A549 treated with Hydrocortisone at 1 μM for 4 hours (cell line): ENCODE results near the gene UTP18. TPM values are rescaled to one million over a fixed set of nuclear protein-coding genes. Genes with fewer than 3 reads are reported as not detected.

Experiments
- total RNA-seq: library from RNA; stranded (reverse); fragments of 200-300 nt; extraction: Qiagen RNA extraction; gene quantifications from 5 replicates; pipeline ENCODE4 v1.2.3, GENCODE V29; 2022

The UTP18 gene
- total RNA-seq, result 70.1 to 81.5 TPM (median 73.4 TPM) in 5 replicates

DNA sequence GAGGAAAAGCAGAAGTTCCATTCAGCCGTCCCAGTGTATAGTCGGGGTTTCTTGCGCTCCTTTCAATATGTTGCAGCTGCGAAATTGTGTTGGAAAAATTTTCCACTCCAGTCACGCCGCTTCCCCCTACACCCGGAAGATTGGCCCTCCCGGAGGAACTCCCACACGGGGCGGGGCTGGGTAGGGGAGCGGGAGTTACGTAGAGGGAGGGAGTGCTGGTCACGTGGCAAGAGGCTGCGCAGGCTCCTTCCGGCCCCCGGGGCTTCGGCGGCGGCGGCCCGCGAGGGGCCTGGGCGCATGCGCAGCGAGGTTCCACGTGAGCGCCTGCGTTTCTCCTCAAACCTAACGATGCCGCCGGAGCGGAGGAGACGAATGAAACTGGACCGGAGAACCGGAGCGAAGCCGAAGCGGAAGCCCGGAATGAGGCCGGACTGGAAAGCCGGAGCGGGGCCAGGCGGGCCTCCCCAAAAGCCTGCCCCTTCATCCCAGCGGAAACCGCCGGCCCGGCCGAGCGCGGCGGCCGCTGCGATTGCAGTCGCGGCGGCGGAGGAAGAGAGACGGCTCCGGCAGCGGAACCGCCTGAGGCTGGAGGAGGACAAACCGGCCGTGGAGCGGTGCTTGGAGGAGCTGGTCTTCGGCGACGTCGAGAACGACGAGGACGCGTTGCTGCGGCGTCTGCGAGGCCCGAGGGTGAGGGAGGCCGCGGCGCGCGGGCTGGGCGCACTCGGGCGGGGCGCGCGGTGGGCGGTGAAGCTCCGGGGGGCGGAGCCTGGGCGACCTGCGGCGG is at the start of gene UTP18:
Gene UTP18 (plus strand): TSS at position 310 of the 787 bp plus-strand sequence. CDS start 39 bp downstream, at position 349.

DNA sequence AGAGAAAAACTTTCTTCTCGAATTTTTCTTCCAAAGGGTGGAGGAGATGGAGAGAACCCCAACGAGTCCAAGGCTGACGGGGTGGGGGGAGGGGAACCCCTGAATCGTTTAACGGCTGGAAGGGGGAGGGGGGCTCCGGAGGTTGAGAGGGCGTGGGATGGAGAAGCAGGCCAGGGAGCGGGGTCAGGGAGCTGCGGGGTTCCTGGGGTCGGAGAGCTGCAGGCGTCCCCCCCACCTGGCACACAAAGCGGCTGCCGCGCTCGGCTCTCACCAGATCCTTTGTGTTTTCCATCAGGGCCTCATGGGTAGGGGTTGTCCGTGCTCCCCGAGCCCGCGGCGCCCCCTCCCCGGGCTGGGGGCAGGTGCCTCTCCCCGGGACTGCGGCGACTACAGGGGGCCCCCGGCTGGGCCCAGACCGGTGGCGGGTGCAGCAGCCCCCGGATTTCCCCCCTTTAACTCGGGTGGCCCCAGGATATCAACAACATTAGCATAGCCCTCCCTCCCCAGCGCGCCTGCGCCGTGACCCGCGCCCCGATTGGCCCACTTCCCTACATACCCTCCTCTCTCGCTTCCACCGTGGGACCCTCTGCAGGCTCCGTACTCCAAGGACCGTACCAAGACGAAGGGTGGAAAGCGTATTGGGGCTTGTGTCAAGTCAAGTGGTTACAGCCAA is 646 bp upstream of the UTP18 start, which contains the start of gene MBTD1:
Gene MBTD1 (minus strand): TSS at position 486 of the 673 bp plus-strand sequence. CDS start 34,888 bp downstream, outside the sequence.

Other genes starting within 250 kb of the UTP18 start
- gene SPAG9, start 139.7 kb upstream of the UTP18 start, total RNA-seq, result 73.3 to 101 TPM (median 80.3 TPM) in 5 replicates
- gene NME1, start 107.0 kb upstream of the UTP18 start, total RNA-seq, result 622 to 771 TPM (median 712 TPM) in 5 replicates
- gene NME2, start 94.1 kb upstream of the UTP18 start, total RNA-seq, result 1,492 to 1,956 TPM (median 1,835 TPM) in 5 replicates
- gene MBTD1, start 497 bp upstream of the UTP18 start, total RNA-seq, result 4.4 to 5.7 TPM (median 5.2 TPM) in 5 replicates